Activated CD8-positive, alpha-beta memory T cell treated with anti-CD3 and anti-CD28 coated beads, Interleukin-2, amount 10 ng/mL, durations not matched to agents 7 days and 5 days (primary cell): ENCODE measurements around the gene MXD1. TPM values are rescaled to one million over a fixed set of nuclear protein-coding genes. Genes with fewer than 3 reads are reported as not detected.

ENCODE experiments used
- ATAC-seq: fragments of 150-1000 bp; cut with Tn5 transposase; one replicate; pipeline ENCODE4 v1.10.0; 2021; ENCODE audit warnings: moderate library complexity
- CTCF ChIA-PET: fragments of 350-600 bp; sonication (Branson Sonifier 250); formaldehyde crosslinking; loops from one replicate; lab custom pipeline; 2021; ENCODE audit warnings: antibody characterized with exemption; lab: Charles Lee
- DNase-seq: peaks from one replicate; pipeline ENCODE4 v3.0.0-alpha.2; 2020
- H3K27ac Mint-ChIP-seq: one replicate; pipeline ENCODE4 v1.8.0; 2021; ENCODE audit warnings: mild to moderate bottlenecking, mixed read lengths
- H3K27me3 Mint-ChIP-seq: one replicate; pipeline ENCODE4 v1.8.0; 2021; ENCODE audit warnings: mixed read lengths
- H3K36me3 Mint-ChIP-seq: one replicate; pipeline ENCODE4 v1.8.0; 2021; ENCODE audit warnings: mild to moderate bottlenecking, mixed read lengths
- H3K4me1 Mint-ChIP-seq: one replicate; pipeline ENCODE4 v1.8.0; 2021; ENCODE audit warnings: mixed read lengths
- H3K4me3 Mint-ChIP-seq: one replicate; pipeline ENCODE4 v1.8.0; 2021; ENCODE audit warnings: mild to moderate bottlenecking, moderate library complexity, mixed read lengths
- H3K9me3 Mint-ChIP-seq: one replicate; pipeline ENCODE4 v1.8.0; 2022; ENCODE audit warnings: low read depth, mixed read lengths
- total RNA-seq, 2 experiments: library from RNA; stranded (reverse); gene quantifications; one replicate each; pipeline ENCODE4 v1.2.3, GENCODE V29; 2021

The MXD1 gene
- total RNA-seq, 2 experiments from 2014 or later: 19.3 to 22.3 TPM

- ATAC-seq (no peak), DNase-seq (no peak)
- CTCF ChIA-PET: interaction anchor here (0.5 to 1.1 kb wide), 4 partner anchors 24 to 610 kb away, joined by 3 to 4 read pairs (median 3); no protein-coding TSS in a partner anchor
- no peak overlapping the region for H3K27ac Mint-ChIP-seq
- no peaks in the 10 kb centered on the region for H3K9me3 Mint-ChIP-seq
- no peak overlapping the region for H3K4me3 Mint-ChIP-seq
- H3K4me1 Mint-ChIP-seq: peaks cover 15% of the 10 kb centered on the region
- no peaks in the 10 kb centered on the region for H3K27me3 Mint-ChIP-seq
- H3K36me3 Mint-ChIP-seq: peaks cover 67% of the 10 kb centered on the region
Observed at GRCh38 chr2:69939722-69940121, 24.8 kb downstream of the MXD1 start.

GRCh38 chr2:69940691-69941090 is 25.8 kb downstream of the MXD1 start:
- CTCF ChIA-PET: interaction anchor here (0.9 to 1.5 kb wide), 2 partner anchors 25 to 26 kb away, joined by 3 to 4 read pairs; partner anchors contain the start of gene MXD1
- Mint-ChIP-seq H3K9me3 (no peaks in the 10 kb centered on the region), H3K36me3 (peaks cover 60% of the 10 kb centered on the region), H3K27ac (no peak overlapping the region), H3K27me3 (no peaks in the 10 kb centered on the region), H3K4me3 (no peak overlapping the region), H3K4me1 (peaks cover 20% of the 10 kb centered on the region)
- DNase-seq: no peak
- ATAC-seq: no peak

- CTCF ChIA-PET: no interaction called here
- H3K27ac Mint-ChIP-seq: peak overlapping the region; percentile 39
- H3K27me3 Mint-ChIP-seq: no peaks in the 10 kb centered on the region
- no peak for DNase-seq
- peaks cover 40% of the 10 kb centered on the region for H3K36me3 Mint-ChIP-seq
- ATAC-seq: no peak
- H3K4me1 Mint-ChIP-seq: peaks cover 38% of the 10 kb centered on the region
- H3K4me3 Mint-ChIP-seq: no peak overlapping the region
- H3K9me3 Mint-ChIP-seq: no peaks in the 10 kb centered on the region
Observed at GRCh38 chr2:69943000-69943842, 28.3 kb downstream of the MXD1 start.

GRCh38 chr2:69943843-69944525 is 29.1 kb downstream of the MXD1 start:
- H3K27me3 Mint-ChIP-seq: no peaks in the 10 kb centered on the region
- H3K36me3 Mint-ChIP-seq: peaks cover 32% of the 10 kb centered on the region
- ATAC-seq (no peak), DNase-seq (peak; percentile 36)
- no peaks in the 10 kb centered on the region for H3K9me3 Mint-ChIP-seq
- peaks cover 40% of the 10 kb centered on the region for H3K4me1 Mint-ChIP-seq
- CTCF ChIA-PET: interaction anchor here (1.4 kb wide), 1 partner anchor 32 kb away, joined by 3 read pairs; no protein-coding TSS in a partner anchor
- no peak overlapping the region for H3K4me3 Mint-ChIP-seq
- no peak overlapping the region for H3K27ac Mint-ChIP-seq

GRCh38 chr2:69944756-69945155 is 29.8 kb downstream of the MXD1 start:
- Mint-ChIP-seq H3K4me1 (peaks cover 41% of the 10 kb centered on the region), H3K36me3 (peaks cover 26% of the 10 kb centered on the region), H3K27me3 (no peaks in the 10 kb centered on the region), H3K9me3 (no peaks in the 10 kb centered on the region), H3K4me3 (no peak overlapping the region), H3K27ac (peak overlapping the region; percentile 31)
- CTCF ChIA-PET: interaction anchor here (1.4 to 2.7 kb wide), 3 partner anchors 10 to 125 kb away, joined by 3 to 17 read pairs (median 10); no protein-coding TSS in a partner anchor
- no peak for ATAC-seq
- peak; percentile 36 for DNase-seq

GRCh38 chr2:69945441-69945840 is 30.5 kb downstream of the MXD1 start:
- ATAC-seq: no peak
- Mint-ChIP-seq H3K4me3 (no peak overlapping the region), H3K27ac (peak overlapping the region; percentile 93), H3K9me3 (no peaks in the 10 kb centered on the region), H3K36me3 (peaks cover 23% of the 10 kb centered on the region), H3K27me3 (no peaks in the 10 kb centered on the region), H3K4me1 (peaks cover 41% of the 10 kb centered on the region)
- CTCF ChIA-PET: interaction anchor here (1.4 to 2.7 kb wide), 3 partner anchors 11 to 124 kb away, joined by 3 to 17 read pairs (median 10); no protein-coding TSS in a partner anchor
- DNase-seq: peak; percentile 33

GRCh38 chr2:69945941-69946340 is 31.0 kb downstream of the MXD1 start:
- H3K4me3 Mint-ChIP-seq: no peak overlapping the region
- ATAC-seq (no peak), DNase-seq (peak; percentile 39)
- H3K9me3 Mint-ChIP-seq: no peaks in the 10 kb centered on the region
- CTCF ChIA-PET: interaction anchor here (1.0 to 2.7 kb wide), 5 partner anchors 11 to 221 kb away, joined by 3 to 17 read pairs (median 8); partner anchors contain the start of gene MXD1
- peaks cover 41% of the 10 kb centered on the region for H3K4me1 Mint-ChIP-seq
- H3K27me3 Mint-ChIP-seq: no peaks in the 10 kb centered on the region
- peak overlapping the region; percentile 93 for H3K27ac Mint-ChIP-seq
- H3K36me3 Mint-ChIP-seq: peaks cover 19% of the 10 kb centered on the region

- peaks cover 41% of the 10 kb centered on the region for H3K4me1 Mint-ChIP-seq
- CTCF ChIA-PET: interaction anchor here (0.9 to 2.7 kb wide), 7 partner anchors 9 to 222 kb away, joined by 3 to 17 read pairs (median 5); partner anchors contain the start of gene MXD1
- peaks cover 17% of the 10 kb centered on the region for H3K36me3 Mint-ChIP-seq
- H3K9me3 Mint-ChIP-seq: no peaks in the 10 kb centered on the region
- DNase-seq (peak; percentile 89), ATAC-seq (peak; percentile 94)
- H3K27me3 Mint-ChIP-seq: no peaks in the 10 kb centered on the region
- peak overlapping the region; percentile 93 for H3K27ac Mint-ChIP-seq
- H3K4me3 Mint-ChIP-seq: peak overlapping the region; percentile 52
Observed at GRCh38 chr2:69946351-69947324, 31.7 kb downstream of the MXD1 start.

- H3K4me1 Mint-ChIP-seq: peaks cover 43% of the 10 kb centered on the region
- CTCF ChIA-PET: interaction anchor here (0.9 to 2.6 kb wide), 5 partner anchors 8 to 122 kb away, joined by 3 to 17 read pairs (median 5); partner anchors contain the start of gene MXD1
- H3K27me3 Mint-ChIP-seq: no peaks in the 10 kb centered on the region
- H3K27ac Mint-ChIP-seq: peak overlapping the region; percentile 93
- ATAC-seq: no peak
- peaks cover 11% of the 10 kb centered on the region for H3K36me3 Mint-ChIP-seq
- no peaks in the 10 kb centered on the region for H3K9me3 Mint-ChIP-seq
- H3K4me3 Mint-ChIP-seq: no peak overlapping the region
- peak; percentile 39 for DNase-seq
Observed at GRCh38 chr2:69947325-69947931, 32.5 kb downstream of the MXD1 start.

- Mint-ChIP-seq H3K9me3 (no peaks in the 10 kb centered on the region), H3K4me3 (no peak overlapping the region), H3K4me1 (peaks cover 39% of the 10 kb centered on the region), H3K36me3 (peaks cover 5% of the 10 kb centered on the region), H3K27ac (no peak overlapping the region), H3K27me3 (no peaks in the 10 kb centered on the region)
- CTCF ChIA-PET: interaction anchor here (1.2 kb wide), 1 partner anchor 195 kb away, joined by 3 read pairs; no protein-coding TSS in a partner anchor
- peak; percentile 35 for DNase-seq
- no peak for ATAC-seq
Observed at GRCh38 chr2:69948032-69948962, 33.4 kb downstream of the MXD1 start.

GRCh38 chr2:69948963-69949645 is 34.2 kb downstream of the MXD1 start:
- CTCF ChIA-PET: interaction anchor here (1.2 kb wide), 1 partner anchor 194 kb away, joined by 3 read pairs; no protein-coding TSS in a partner anchor
- H3K27ac Mint-ChIP-seq: peak overlapping the region; percentile 13
- peaks cover 34% of the 10 kb centered on the region for H3K4me1 Mint-ChIP-seq
- ATAC-seq (no peak), DNase-seq (peak; percentile 34)
- H3K9me3 Mint-ChIP-seq: no peaks in the 10 kb centered on the region
- no peaks in the 10 kb centered on the region for H3K27me3 Mint-ChIP-seq
- no peak overlapping the region for H3K4me3 Mint-ChIP-seq
- H3K36me3 Mint-ChIP-seq: peaks cover 2% of the 10 kb centered on the region
